Type B pancreatic cell (in vitro differentiated cells): ENCODE measurements around the gene FUT3. TPM values are rescaled to one million over a fixed set of nuclear protein-coding genes. Genes with fewer than 3 reads are reported as not detected.
"Not testable (repeated sequence)": the region's sequence is repeated elsewhere in the genome, so short reads cannot be mapped to it uniquely, and the experiment has no call there.

Experiments
- DNase-seq: peaks from one replicate; pipeline ENCODE4 v3.0.0; 2021; ENCODE audit warnings: mixed read lengths; ENCODE audit not compliant: unreplicated experiment; ENCODE audit errors: extremely low spot score
- H3K27ac Mint-ChIP-seq: 2 replicates; pipeline ENCODE4 v1.8.0; 2021; ENCODE audit warnings: mild to moderate bottlenecking, mixed read lengths
- H3K27me3 Mint-ChIP-seq: 2 replicates; pipeline ENCODE4 v1.8.0; 2021; ENCODE audit warnings: mixed read lengths
- H3K36me3 Mint-ChIP-seq: 2 replicates; pipeline ENCODE4 v1.8.0; 2021; ENCODE audit warnings: mixed read lengths
- H3K4me1 Mint-ChIP-seq: one replicate; pipeline ENCODE4 v1.8.0; 2021; ENCODE audit warnings: mixed read lengths; ENCODE audit not compliant: unreplicated experiment
- H3K4me3 Mint-ChIP-seq: 2 replicates; pipeline ENCODE4 v1.8.0; 2021; ENCODE audit warnings: mild to moderate bottlenecking, mixed read lengths
- H3K9me3 Mint-ChIP-seq: 2 replicates; pipeline ENCODE4 v1.8.0; 2021; ENCODE audit warnings: mixed read lengths
- CTCF ChIP-seq: fragments of 200-600 bp; sonication (generic); conservative IDR thresholded peaks from 2 replicates; pipeline ENCODE4 v1.5.0; 2021; ENCODE audit warnings: antibody characterized with exemption, mild to moderate bottlenecking
- total RNA-seq: library from RNA; stranded (reverse); gene quantifications from 2 replicates; pipeline ENCODE4 v1.2.1, GENCODE V29; 2021; ENCODE audit warnings: low replicate concordance

The FUT3 gene
- total RNA-seq, 1 donor from 2014 or later = 6.6 TPM

GRCh38 chr19:5877427-5877826 is 26.2 kb upstream of the FUT3 start:
- no peak overlapping the region for H3K4me3 Mint-ChIP-seq
- H3K36me3 Mint-ChIP-seq = no peaks in the 10 kb centered on the region
- no peaks in the 10 kb centered on the region for H3K9me3 Mint-ChIP-seq
- H3K27ac Mint-ChIP-seq = no peak overlapping the region
- no peaks in the 10 kb centered on the region for H3K27me3 Mint-ChIP-seq
- no peak for TF ChIP-seq CTCF
- DNase-seq = no peak
- H3K4me1 Mint-ChIP-seq = peaks cover 6% of the 10 kb centered on the region

GRCh38 chr19:5874496-5874895 is 23.2 kb upstream of the FUT3 start:
- not testable (repeated sequence) for H3K4me3 Mint-ChIP-seq, H3K36me3 Mint-ChIP-seq, H3K27me3 Mint-ChIP-seq, H3K9me3 Mint-ChIP-seq, H3K27ac Mint-ChIP-seq, H3K4me1 Mint-ChIP-seq, DNase-seq

GRCh38 chr19:5873617-5874199 is 22.5 kb upstream of the FUT3 start:
- Mint-ChIP-seq H3K4me1 (peaks cover 5% of the 10 kb centered on the region), H3K27ac (no peak overlapping the region), H3K27me3 (no peaks in the 10 kb centered on the region), H3K9me3 (no peaks in the 10 kb centered on the region), H3K36me3 (no peaks in the 10 kb centered on the region), H3K4me3 (no peak overlapping the region)
- no peak for TF ChIP-seq CTCF
- DNase-seq = no peak

- peaks cover 7% of the 10 kb centered on the region for H3K4me1 Mint-ChIP-seq
- H3K27ac Mint-ChIP-seq = no peak overlapping the region
- no peak for DNase-seq
- H3K4me3 Mint-ChIP-seq = no peak overlapping the region
- H3K36me3 Mint-ChIP-seq = no peaks in the 10 kb centered on the region
- no peak for TF ChIP-seq CTCF
- no peaks in the 10 kb centered on the region for H3K27me3 Mint-ChIP-seq
- H3K9me3 Mint-ChIP-seq = no peaks in the 10 kb centered on the region
Measured at GRCh38 chr19:5870986-5871394, 19.7 kb upstream of the FUT3 start.

- Mint-ChIP-seq H3K27me3 (no peaks in the 10 kb centered on the region), H3K27ac (no peak overlapping the region), H3K36me3 (no peaks in the 10 kb centered on the region), H3K4me1 (peaks cover 7% of the 10 kb centered on the region), H3K4me3 (no peak overlapping the region), H3K9me3 (no peaks in the 10 kb centered on the region)
- no peak for DNase-seq
- no peak for TF ChIP-seq CTCF
Measured at GRCh38 chr19:5867201-5868136, 16.2 kb upstream of the FUT3 start.

- no peaks in the 10 kb centered on the region for H3K27me3 Mint-ChIP-seq
- H3K36me3 Mint-ChIP-seq = no peaks in the 10 kb centered on the region
- no peak for TF ChIP-seq CTCF
- no peaks in the 10 kb centered on the region for H3K9me3 Mint-ChIP-seq
- H3K4me3 Mint-ChIP-seq = no peak overlapping the region
- no peak for DNase-seq
- no peak overlapping the region for H3K27ac Mint-ChIP-seq
- H3K4me1 Mint-ChIP-seq = peaks cover 7% of the 10 kb centered on the region
Measured at GRCh38 chr19:5865772-5866171, 14.5 kb upstream of the FUT3 start.
